GM23248 (cell line): ENCODE data around the gene IGIP. TPM values are rescaled to one million over a fixed set of nuclear protein-coding genes. Genes with fewer than 3 reads are reported as not detected.

Source experiments
- DNase-seq: peaks from one replicate; pipeline ENCODE4 v3.0.0-alpha.2; 2015
- H2AFZ ChIP-seq: fragments of 200-600 bp; sonication (generic); 2 replicates; pipeline ENCODE4 v1.6.1; 2016; ENCODE audit warnings: antibody characterized with exemption
- H3F3A ChIP-seq: fragments of 200-600 bp; sonication (generic); 2 replicates; pipeline ENCODE4 v1.6.1; 2016; ENCODE audit warnings: mild to moderate bottlenecking, antibody characterized with exemption, mixed run types; ENCODE audit not compliant: insufficient read depth
- H3K27ac ChIP-seq: fragments of 200-600 bp; sonication (generic); 2 replicates; pipeline ENCODE4 v1.5.1; 2016; ENCODE audit warnings: mild to moderate bottlenecking
- H3K27me3 ChIP-seq: fragments of 200-600 bp; sonication (generic); replicated peaks from 2 replicates; pipeline ENCODE4 v1.6.1; 2016; ENCODE audit warnings: mild to moderate bottlenecking; ENCODE audit not compliant: insufficient read depth
- H3K36me3 ChIP-seq: fragments of 200-600 bp; sonication (generic); 2 replicates; pipeline ENCODE4 v1.6.1; 2016; ENCODE audit warnings: low read depth, mild to moderate bottlenecking
- H3K4me1 ChIP-seq: fragments of 200-600 bp; sonication (generic); 2 replicates; pipeline ENCODE4 v1.6.1; 2016; ENCODE audit warnings: mild to moderate bottlenecking; ENCODE audit not compliant: insufficient read depth
- H3K4me2 ChIP-seq: fragments of 200-600 bp; sonication (generic); one replicate; pipeline ENCODE4 v1.6.1; 2016; ENCODE audit warnings: mild to moderate bottlenecking; ENCODE audit not compliant: unreplicated experiment
- H3K4me3 ChIP-seq: fragments of 200-600 bp; sonication (generic); 2 replicates; pipeline ENCODE4 v1.5.1; 2016; ENCODE audit warnings: mild to moderate bottlenecking
- H3K79me2 ChIP-seq: fragments of 200-600 bp; sonication (generic); 2 replicates; pipeline ENCODE4 v1.6.1; 2016; ENCODE audit warnings: mild to moderate bottlenecking; ENCODE audit not compliant: insufficient read depth
- H3K9ac ChIP-seq: fragments of 200-600 bp; sonication (generic); 2 replicates; pipeline ENCODE4 v1.6.1; 2016; ENCODE audit warnings: mild to moderate bottlenecking
- H3K9me2 ChIP-seq: fragments of 200-600 bp; sonication (generic); 2 replicates; pipeline ENCODE4 v1.6.1; 2016; ENCODE audit warnings: mixed run types, mild to moderate bottlenecking, moderate library complexity; ENCODE audit not compliant: insufficient read depth
- H3K9me3 ChIP-seq: fragments of 200-600 bp; sonication (generic); one replicate; pipeline ENCODE4 v1.6.1; 2017; ENCODE audit warnings: low read depth
- H4K20me1 ChIP-seq: fragments of 200-600 bp; sonication (generic); 2 replicates; pipeline ENCODE4 v1.6.0; 2016; ENCODE audit not compliant: insufficient read depth
- EZH2 ChIP-seq: fragments of 200-600 bp; sonication (generic); IDR thresholded peaks from 2 replicates; pipeline ENCODE4 v1.6.1; 2018; ENCODE audit warnings: antibody characterized with exemption, mild to moderate bottlenecking; ENCODE audit not compliant: insufficient read depth, poor library complexity, severe bottlenecking
- EZH2phosphoT487 ChIP-seq: fragments of 200-600 bp; sonication (generic); IDR thresholded peaks from 2 replicates; pipeline ENCODE4 v1.6.1; 2018; ENCODE audit warnings: antibody characterized with exemption, moderate library complexity, mild to moderate bottlenecking, low read depth; ENCODE audit not compliant: insufficient read depth
- WGBS, 2 experiments: methylation state at CpG; one replicate each; pipeline ENCODE4 v1.1.6; 2015 to 2017; ENCODE audit warnings: low lambda C conversion rate in 2 of 2, low coverage in 1 of 2; ENCODE audit errors: missing lambda C conversion rate in 2 of 2; 5-methylcytosine and 5-hydroxymethylcytosine counted together
- in situ Hi-C: fragments of 300-500 bp; cut with MboI; formaldehyde crosslinking; loops from 2 replicates; pipeline ENCODE4 v1.15.0; 2020
- polyA plus RNA-seq: library from polyadenylated mRNA; unstranded; fragments of >200 nt; fragmentation: Nextera tagmentation; extraction: Ambion mirVana; gene quantifications from 2 replicates; pipeline ENCODE4 v1.2.1, GENCODE V29; 2016
- total RNA-seq: library from RNA; depleted of rRNA; stranded (reverse); fragments of >200 nt; shearing (Covaris generic); gene quantifications from 2 replicates; pipeline ENCODE4 v1.2.3, GENCODE V29; 2014

The IGIP gene
- total and polyA plus RNA-seq, 2 experiments from 2014 or later = 3.5 to 13.0 TPM

- DNase-seq = peak; percentile 78
- in situ Hi-C loops = no loop called here
- TF ChIP-seq EZH2phosphoT487 (no peak), EZH2 (no peak)
- Histone ChIP-seq H2AFZ (no peak overlapping the region), H3K27me3 (no peaks in the 10 kb centered on the region), H3K79me2 (peaks cover 65% of the 10 kb centered on the region), H3K4me1 (peaks cover 32% of the 10 kb centered on the region), H3F3A (peaks cover 39% of the 10 kb centered on the region), H3K9me2 (no peaks in the 10 kb centered on the region), H3K27ac (peak overlapping the region; percentile 91), H3K4me3 (peak overlapping the region; percentile 84), H3K4me2 (peak overlapping the region; percentile 85), H3K9ac (peak overlapping the region; percentile 93), H4K20me1 (peaks cover 4% of the 10 kb centered on the region; the same call in 1 of the 2 replicates), H3K36me3 (no peaks in the 10 kb centered on the region), H3K9me3 (no peaks in the 10 kb centered on the region)
- 94 to 95% methylated on average over 2 of the region's 2 CpGs for WGBS, 2 experiments
Observed at GRCh38 chr5:140109759-140110645, 15.7 kb upstream of the IGIP start.

GRCh38 chr5:140110646-140110957 lies 15.1 kb upstream of the IGIP start:
- Histone ChIP-seq H4K20me1 (peaks cover 7% of the 10 kb centered on the region; the same call in 1 of the 2 replicates), H3K4me2 (peak overlapping the region; percentile 85), H3K27me3 (no peaks in the 10 kb centered on the region), H3K36me3 (no peaks in the 10 kb centered on the region; the same call in 1 of the 2 replicates), H3K9me3 (no peaks in the 10 kb centered on the region), H3K9me2 (no peaks in the 10 kb centered on the region), H2AFZ (no peak overlapping the region), H3K9ac (peak overlapping the region; percentile 93), H3F3A (peaks cover 37% of the 10 kb centered on the region), H3K4me1 (peaks cover 38% of the 10 kb centered on the region), H3K79me2 (peaks cover 71% of the 10 kb centered on the region), H3K27ac (peak overlapping the region; percentile 91), H3K4me3 (peak overlapping the region; percentile 84)
- WGBS, 2 experiments = 52 to 60% methylated on average over 1 of the region's 1 CpG
- in situ Hi-C loops = no loop called here
- TF ChIP-seq EZH2 = no peak
- no peak for TF ChIP-seq EZH2phosphoT487
- DNase-seq = no peak

GRCh38 chr5:140111011-140111858 lies 14.5 kb upstream of the IGIP start:
- no peaks in the 10 kb centered on the region for H3K9me2 ChIP-seq
- H3K4me3 ChIP-seq = no peak overlapping the region
- no peak overlapping the region for H2AFZ ChIP-seq
- 0 out of 2 replicates have a peak overlapping the region, but pooled peaks have one; percentile 93 for H3K9ac ChIP-seq
- H4K20me1 ChIP-seq = peaks cover 10% of the 10 kb centered on the region; the same call in 1 of the 2 replicates
- H3K79me2 ChIP-seq = peaks cover 77% of the 10 kb centered on the region
- peaks cover 42% of the 10 kb centered on the region for H3K4me1 ChIP-seq
- peaks cover 31% of the 10 kb centered on the region for H3F3A ChIP-seq
- no peaks in the 10 kb centered on the region; the same call in 1 of the 2 replicates for H3K36me3 ChIP-seq
- H3K9me3 ChIP-seq = no peaks in the 10 kb centered on the region
- H3K27ac ChIP-seq = no peak overlapping the region
- no peaks in the 10 kb centered on the region for H3K27me3 ChIP-seq
- in situ Hi-C loops = no loop called here
- H3K4me2 ChIP-seq = peak overlapping the region; percentile 85
- TF ChIP-seq EZH2phosphoT487 (no peak), EZH2 (no peak)
- WGBS, 2 experiments = 79 to 84% methylated on average over 18 of the region's 18 CpGs
- peak; percentile 17 for DNase-seq

GRCh38 chr5:140111859-140112551 lies 13.7 kb upstream of the IGIP start:
- peaks cover 85% of the 10 kb centered on the region for H3K79me2 ChIP-seq
- H3K27me3 ChIP-seq = no peaks in the 10 kb centered on the region
- H3K9ac ChIP-seq = peak overlapping the region; percentile 89; the same call in 1 of the 2 replicates
- no peaks in the 10 kb centered on the region; the same call in 1 of the 2 replicates for H3K36me3 ChIP-seq
- H3K27ac ChIP-seq = peak overlapping the region; percentile 69
- peak overlapping the region; percentile 89 for H3K4me2 ChIP-seq
- no peak for DNase-seq
- TF ChIP-seq EZH2phosphoT487 (no peak), EZH2 (no peak)
- H2AFZ ChIP-seq = no peak overlapping the region
- H3K9me3 ChIP-seq = no peaks in the 10 kb centered on the region
- in situ Hi-C loops = no loop called here
- peak overlapping the region; percentile 78 for H3K4me3 ChIP-seq
- 68 to 70% methylated on average over 8 of the region's 8 CpGs for WGBS, 2 experiments
- no peaks in the 10 kb centered on the region for H3K9me2 ChIP-seq
- H3K4me1 ChIP-seq = peaks cover 43% of the 10 kb centered on the region
- H3F3A ChIP-seq = peaks cover 23% of the 10 kb centered on the region
- peaks cover 15% of the 10 kb centered on the region; the same call in 1 of the 2 replicates for H4K20me1 ChIP-seq
